ENCODE measurements around the gene POLR3G. TPM values are rescaled to one million over a fixed set of nuclear protein-coding genes. Genes with fewer than 3 reads are reported as not detected.

Gene POLR3G
- total and polyA plus RNA-seq, 2 donors from 2014 or later = 1.0 to 1.5 TPM

DNA sequence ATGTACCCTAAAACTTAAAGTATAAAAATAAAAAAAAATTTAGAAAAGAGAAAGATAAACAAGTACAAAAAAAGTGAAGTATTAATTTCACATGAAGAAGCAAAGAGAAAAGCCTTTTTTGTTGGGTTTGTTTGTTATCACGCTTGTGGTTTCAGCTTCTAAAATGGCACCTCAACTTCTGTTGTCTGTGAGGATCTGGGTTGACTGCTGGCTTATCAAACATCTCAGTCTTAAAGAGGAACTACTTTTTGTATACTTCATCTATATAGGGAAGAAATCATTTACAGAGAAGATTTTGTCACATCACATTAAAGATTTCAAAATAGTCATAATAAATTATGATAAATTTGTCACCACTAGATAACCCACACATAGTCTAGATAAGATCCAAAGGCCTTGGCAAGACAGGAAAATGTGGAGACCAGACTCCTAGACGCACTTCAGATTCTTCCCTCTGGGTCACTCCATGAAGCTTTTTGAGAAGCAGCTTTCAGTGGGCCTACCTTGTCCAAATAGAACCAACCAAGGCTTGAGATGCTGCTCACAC, 75.1 kb downstream of the POLR3G start:
- no peak for TF ChIP-seq CTCF (IDR thresholded peaks at IDR 0.05; ENCODE audit: borderline replicate concordance, extremely low read depth, insufficient read depth)
- Histone ChIP-seq H3K4me1 (ENCODE audit: control insufficient read depth in 2 of 3, insufficient read depth in 2 of 3, low read depth in 1 of 3, low read length in 3 of 3) (no peaks in the 10 kb centered on the region), H3K9me3 (ENCODE audit: control insufficient read depth in 2 of 3, insufficient read depth in 1 of 3, low read length in 3 of 3) (no peaks in the 10 kb centered on the region), H3K4me3 (ENCODE audit: low read length in 3 of 3) (no peak overlapping the region), H3K36me3 (ENCODE audit: control insufficient read depth in 2 of 3, insufficient read depth in 3 of 3, low read length in 3 of 3) (no peaks in the 10 kb centered on the region), H3K27me3 (ENCODE audit: control insufficient read depth, insufficient read depth, low read length) (no peaks in the 10 kb centered on the region), H3K27ac (ENCODE audit: low read depth in 2 of 2, low read length in 2 of 2) (no peak overlapping the region), H3K9ac (ENCODE audit: low read length in 3 of 3) (no peak overlapping the region)
- intact Hi-C loops (cut with DNase I) = no loop called here
- DNase-seq (no peak), FAIRE-seq (no peak)

GRCh38 chr5:90550963-90551362, 76.3 kb downstream of the POLR3G start:
- H3K27me3 ChIP-seq (ENCODE audit: control insufficient read depth, insufficient read depth, low read length) = no peaks in the 10 kb centered on the region
- H3K4me3 ChIP-seq (ENCODE audit: low read length in 3 of 3) = no peak overlapping the region
- no peak overlapping the region for H3K27ac ChIP-seq (ENCODE audit: low read depth in 2 of 2, low read length in 2 of 2)
- TF ChIP-seq CTCF (IDR thresholded peaks at IDR 0.05; ENCODE audit: borderline replicate concordance, extremely low read depth, insufficient read depth) = no peak
- H3K36me3 ChIP-seq (ENCODE audit: control insufficient read depth in 2 of 3, insufficient read depth in 3 of 3, low read length in 3 of 3) = no peaks in the 10 kb centered on the region
- H3K4me1 ChIP-seq (ENCODE audit: control insufficient read depth in 2 of 3, insufficient read depth in 2 of 3, low read depth in 1 of 3, low read length in 3 of 3) = no peaks in the 10 kb centered on the region
- no peak for FAIRE-seq
- no peaks in the 10 kb centered on the region for H3K9me3 ChIP-seq (ENCODE audit: control insufficient read depth in 2 of 3, insufficient read depth in 1 of 3, low read length in 3 of 3)
- intact Hi-C loops (cut with DNase I) = no loop called here
- no peak for DNase-seq
- no peak overlapping the region for H3K9ac ChIP-seq (ENCODE audit: low read length in 3 of 3)

- intact Hi-C loops (cut with DNase I) = no loop called here
- Histone ChIP-seq H3K36me3 (ENCODE audit: control insufficient read depth in 2 of 3, insufficient read depth in 3 of 3, low read length in 3 of 3) (no peaks in the 10 kb centered on the region), H3K27me3 (ENCODE audit: control insufficient read depth, insufficient read depth, low read length) (no peaks in the 10 kb centered on the region), H3K9me3 (ENCODE audit: control insufficient read depth in 2 of 3, insufficient read depth in 1 of 3, low read length in 3 of 3) (no peaks in the 10 kb centered on the region), H3K4me1 (ENCODE audit: control insufficient read depth in 2 of 3, insufficient read depth in 2 of 3, low read depth in 1 of 3, low read length in 3 of 3) (no peaks in the 10 kb centered on the region), H3K4me3 (ENCODE audit: low read length in 3 of 3) (no peak overlapping the region), H3K27ac (ENCODE audit: low read depth in 2 of 2, low read length in 2 of 2) (no peak overlapping the region), H3K9ac (ENCODE audit: low read length in 3 of 3) (no peak overlapping the region)
- TF ChIP-seq CTCF (IDR thresholded peaks at IDR 0.05; ENCODE audit: borderline replicate concordance, extremely low read depth, insufficient read depth) = no peak
- DNase-seq = no peak
- no peak for FAIRE-seq
Measured at GRCh38 chr5:90551376-90551775, 76.7 kb downstream of the POLR3G start.

DNA sequence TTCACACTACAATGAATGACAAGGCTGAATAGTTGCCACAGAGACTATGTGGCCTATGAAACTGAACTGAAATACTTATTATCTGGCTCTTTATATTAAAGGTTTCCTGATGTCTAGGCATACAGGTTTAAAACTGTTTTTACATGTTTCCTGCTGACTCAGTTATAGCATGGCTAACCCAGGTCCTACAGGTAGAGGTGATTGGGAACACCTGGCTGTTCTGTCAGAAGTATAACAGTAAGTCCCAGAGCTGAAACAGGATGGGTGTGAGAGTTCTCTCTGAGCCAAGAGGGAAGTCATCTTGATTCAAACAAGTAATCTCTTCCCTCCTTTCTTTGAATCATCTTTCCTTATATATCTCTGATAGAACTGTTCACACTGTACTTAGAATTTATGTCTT, 79.0 kb downstream of the POLR3G start:
- no peak for DNase-seq
- peaks cover 0 to 4% (median 0%) of the 10 kb centered on the region in 3 donors for H3K4me1 ChIP-seq (ENCODE audit: control insufficient read depth in 2 of 3, insufficient read depth in 2 of 3, low read depth in 1 of 3, low read length in 3 of 3)
- H3K27ac ChIP-seq (ENCODE audit: low read depth in 2 of 2, low read length in 2 of 2) = no peak overlapping the region
- no peaks in the 10 kb centered on the region for H3K9me3 ChIP-seq (ENCODE audit: control insufficient read depth in 2 of 3, insufficient read depth in 1 of 3, low read length in 3 of 3)
- H3K9ac ChIP-seq (ENCODE audit: low read length in 3 of 3) = no peak overlapping the region
- no peak overlapping the region for H3K4me3 ChIP-seq (ENCODE audit: low read length in 3 of 3)
- no peak for TF ChIP-seq CTCF (IDR thresholded peaks at IDR 0.05; ENCODE audit: borderline replicate concordance, extremely low read depth, insufficient read depth)
- no peaks in the 10 kb centered on the region for H3K36me3 ChIP-seq (ENCODE audit: control insufficient read depth in 2 of 3, insufficient read depth in 3 of 3, low read length in 3 of 3)
- intact Hi-C loops (cut with DNase I) = no loop called here
- H3K27me3 ChIP-seq (ENCODE audit: control insufficient read depth, insufficient read depth, low read length) = peaks cover 8% of the 10 kb centered on the region
- no peak for FAIRE-seq

Data from kidney (tissue), 14 donors.